Measurements from ENCODE around the gene CABP7. TPM values are rescaled to one million over a fixed set of nuclear protein-coding genes. Genes with fewer than 3 reads are reported as not detected.

CABP7 gene
- total RNA-seq, 1 experiment from 2014 or later: not detected

DNA sequence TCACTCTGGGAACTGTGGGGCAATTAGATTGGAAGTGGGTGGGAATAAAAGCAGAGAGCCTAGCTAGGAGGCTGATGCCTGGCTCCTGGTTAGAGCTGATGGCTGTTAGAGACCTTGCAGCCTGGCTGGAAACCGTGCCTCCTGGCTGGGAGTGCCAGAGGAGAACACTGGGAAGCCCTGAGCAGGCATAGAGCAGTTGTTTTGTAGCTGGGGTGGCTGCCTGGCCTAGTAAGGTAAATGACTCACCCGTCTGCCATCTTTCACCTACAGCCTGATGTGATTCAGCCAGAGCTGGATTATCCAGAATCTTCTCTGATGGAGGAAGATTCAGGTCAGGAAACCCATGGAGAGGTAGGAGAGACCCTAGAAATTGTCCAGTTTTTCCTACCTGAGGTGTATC, 53.4 kb downstream of the CABP7 start:
- H3K9ac ChIP-seq (ENCODE audit: low read length): no peak overlapping the region
- peaks cover 8% of the 10 kb centered on the region for H3K36me3 ChIP-seq (ENCODE audit: insufficient read depth, low read length)
- no peaks in the 10 kb centered on the region for H4K20me1 ChIP-seq (ENCODE audit: insufficient read depth, low read depth, low read length)
- H3K9me3 ChIP-seq (ENCODE audit: low read length): no peaks in the 10 kb centered on the region
- H3K4me1 ChIP-seq (ENCODE audit: low read length): peaks cover 3% of the 10 kb centered on the region
- H3K79me2 ChIP-seq (ENCODE audit: low read length): peaks cover 10% of the 10 kb centered on the region
- no peak overlapping the region for H3K4me3 ChIP-seq (ENCODE audit: low read length)
- H3K27ac ChIP-seq (ENCODE audit: low read length): no peak overlapping the region
- no peak overlapping the region for H3K4me2 ChIP-seq (ENCODE audit: low read depth, low read length, poor library complexity, severe bottlenecking)
- no peaks in the 10 kb centered on the region for H3K27me3 ChIP-seq (ENCODE audit: low read length)
- H3K9me2 ChIP-seq (replicated peaks; ENCODE audit: insufficient read depth, low read length): no peaks in the 10 kb centered on the region
- no peak overlapping the region for H2AFZ ChIP-seq (ENCODE audit: low read length)
- no peak for DNase-seq

- H3K4me3 ChIP-seq (ENCODE audit: low read length): no peak overlapping the region
- H2AFZ ChIP-seq (ENCODE audit: low read length): no peak overlapping the region
- no peak overlapping the region for H3K27ac ChIP-seq (ENCODE audit: low read length)
- no peak for DNase-seq
- no peak overlapping the region for H3K4me2 ChIP-seq (ENCODE audit: low read depth, low read length, poor library complexity, severe bottlenecking)
- no peaks in the 10 kb centered on the region for H3K27me3 ChIP-seq (ENCODE audit: low read length)
- no peaks in the 10 kb centered on the region for H3K9me2 ChIP-seq (replicated peaks; ENCODE audit: insufficient read depth, low read length)
- H3K36me3 ChIP-seq (ENCODE audit: insufficient read depth, low read length): no peaks in the 10 kb centered on the region
- no peaks in the 10 kb centered on the region for H3K79me2 ChIP-seq (ENCODE audit: low read length)
- no peak overlapping the region for H3K9ac ChIP-seq (ENCODE audit: low read length)
- no peaks in the 10 kb centered on the region for H4K20me1 ChIP-seq (ENCODE audit: insufficient read depth, low read depth, low read length)
- no peaks in the 10 kb centered on the region for H3K9me3 ChIP-seq (ENCODE audit: low read length)
- peaks cover 3% of the 10 kb centered on the region; the same call in 1 of the 2 replicates for H3K4me1 ChIP-seq (ENCODE audit: low read length)
Measured at GRCh38 chr22:29780220-29780619, 60.4 kb downstream of the CABP7 start.

DNA sequence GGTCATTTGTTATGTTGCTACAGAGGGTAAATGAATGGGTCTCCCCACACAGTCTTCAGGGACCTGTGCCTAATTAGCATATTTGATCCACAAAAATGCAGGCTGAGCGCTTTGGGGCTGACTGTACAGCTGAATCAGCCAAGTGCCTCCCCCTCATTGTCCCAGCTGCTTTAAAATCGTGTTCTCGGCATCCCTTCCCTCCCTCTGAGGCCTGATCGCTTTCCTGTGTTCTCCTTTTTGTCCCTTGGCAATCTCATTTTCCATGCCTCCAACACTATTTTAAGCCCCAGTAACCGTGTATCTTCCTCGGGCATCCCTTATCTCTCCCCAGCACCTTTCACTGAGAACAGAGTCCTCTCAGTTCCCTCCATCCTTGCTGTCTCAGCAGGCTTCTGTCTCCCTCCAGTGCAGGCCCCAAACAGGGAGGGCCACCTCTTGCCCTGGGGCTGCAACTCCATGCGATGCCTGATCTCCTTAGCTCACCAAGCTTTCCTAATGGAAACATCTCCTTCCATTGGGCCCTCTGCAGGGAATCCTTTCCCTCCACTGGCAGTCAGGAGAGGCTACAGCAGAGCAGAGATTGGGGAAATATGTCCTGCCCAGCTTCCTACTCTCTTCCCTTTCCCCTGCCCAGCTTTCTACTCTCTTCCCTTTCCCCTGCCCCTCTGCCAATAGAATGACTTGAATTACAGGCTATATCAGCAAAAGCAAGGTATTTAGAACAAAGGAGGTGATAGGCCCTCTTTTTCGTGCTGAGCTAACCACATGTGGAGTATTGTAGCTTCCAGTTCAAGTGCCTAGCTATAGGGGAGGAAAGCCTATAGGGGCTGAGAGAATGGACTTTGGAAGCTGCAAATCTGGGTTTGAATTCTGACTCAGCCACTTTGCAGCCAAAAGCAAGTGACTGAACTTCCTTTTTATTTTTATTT, 61.2 kb downstream of the CABP7 start:
- DNase-seq: no peak
- no peaks in the 10 kb centered on the region for H3K9me2 ChIP-seq (replicated peaks; ENCODE audit: insufficient read depth, low read length)
- H3K4me2 ChIP-seq (ENCODE audit: low read depth, low read length, poor library complexity, severe bottlenecking): no peak overlapping the region
- H3K9ac ChIP-seq (ENCODE audit: low read length): no peak overlapping the region
- no peaks in the 10 kb centered on the region for H3K36me3 ChIP-seq (ENCODE audit: insufficient read depth, low read length)
- no peaks in the 10 kb centered on the region for H3K79me2 ChIP-seq (ENCODE audit: low read length)
- H3K9me3 ChIP-seq (ENCODE audit: low read length): no peaks in the 10 kb centered on the region
- no peaks in the 10 kb centered on the region for H3K27me3 ChIP-seq (ENCODE audit: low read length)
- H3K4me1 ChIP-seq (ENCODE audit: low read length): peaks cover 3% of the 10 kb centered on the region; the same call in 1 of the 2 replicates
- no peak overlapping the region for H3K27ac ChIP-seq (ENCODE audit: low read length)
- H3K4me3 ChIP-seq (ENCODE audit: low read length): no peak overlapping the region
- H2AFZ ChIP-seq (ENCODE audit: low read length): no peak overlapping the region
- no peaks in the 10 kb centered on the region for H4K20me1 ChIP-seq (ENCODE audit: insufficient read depth, low read depth, low read length)

Small RNA genes lying within 50 kb of the gene (small RNA-seq; reads per million reads assigned to genes)
- not detected for gene AC004882.2
- gene RF00019: not detected

Other genes starting within 250 kb of the CABP7 start
- gene NEFH, start 239.8 kb upstream of the CABP7 start, total RNA-seq (2014; rRNA removed; shearing (Covaris generic); ENCODE audit: low replicate concordance): not detected in 2 replicates
- gene THOC5, start 166.2 kb upstream of the CABP7 start, total RNA-seq (2014; rRNA removed; shearing (Covaris generic); ENCODE audit: low replicate concordance): 48.2 and 54.0 TPM in 2 replicates
- 75.9 and 100 TPM in 2 replicates for gene NIPSNAP1, start 138.9 kb upstream of the CABP7 start, total RNA-seq (2014; rRNA removed; shearing (Covaris generic); ENCODE audit: low replicate concordance)
- gene NF2, start 116.4 kb upstream of the CABP7 start, total RNA-seq (2014; rRNA removed; shearing (Covaris generic); ENCODE audit: low replicate concordance): 19.0 and 24.2 TPM in 2 replicates
- gene ZMAT5, start 47.0 kb downstream of the CABP7 start, total RNA-seq (2014; rRNA removed; shearing (Covaris generic); ENCODE audit: low replicate concordance): 16.1 and 22.4 TPM in 2 replicates
- gene UQCR10, start 47.4 kb downstream of the CABP7 start, total RNA-seq (2014; rRNA removed; shearing (Covaris generic); ENCODE audit: low replicate concordance): 53.9 and 74.1 TPM in 2 replicates
- gene ASCC2, start 118.3 kb downstream of the CABP7 start, total RNA-seq (2014; rRNA removed; shearing (Covaris generic); ENCODE audit: low replicate concordance): 29.0 and 29.5 TPM in 2 replicates
- 11.3 and 12.5 TPM in 2 replicates for gene MTMR3, start 163.2 kb downstream of the CABP7 start, total RNA-seq (2014; rRNA removed; shearing (Covaris generic); ENCODE audit: low replicate concordance)